Measurements from ENCODE around the gene SAG.

GRCh38 chr2:233297076-233297475, 10.5 kb upstream of the SAG start:
- no peak for TF ChIP-seq CTCF (conservative IDR thresholded peaks at IDR 0.05; ENCODE audit: low read depth in 2 of 2)
- TF ChIP-seq POLR2AphosphoS5 (IDR thresholded peaks at IDR 0.05; ENCODE audit: low read depth) = no peak
- no peak for TF ChIP-seq EZH2 (IDR thresholded peaks at IDR 0.05; ENCODE audit: low read depth, unreplicated experiment)
- TF ChIP-seq, protein P1, sequence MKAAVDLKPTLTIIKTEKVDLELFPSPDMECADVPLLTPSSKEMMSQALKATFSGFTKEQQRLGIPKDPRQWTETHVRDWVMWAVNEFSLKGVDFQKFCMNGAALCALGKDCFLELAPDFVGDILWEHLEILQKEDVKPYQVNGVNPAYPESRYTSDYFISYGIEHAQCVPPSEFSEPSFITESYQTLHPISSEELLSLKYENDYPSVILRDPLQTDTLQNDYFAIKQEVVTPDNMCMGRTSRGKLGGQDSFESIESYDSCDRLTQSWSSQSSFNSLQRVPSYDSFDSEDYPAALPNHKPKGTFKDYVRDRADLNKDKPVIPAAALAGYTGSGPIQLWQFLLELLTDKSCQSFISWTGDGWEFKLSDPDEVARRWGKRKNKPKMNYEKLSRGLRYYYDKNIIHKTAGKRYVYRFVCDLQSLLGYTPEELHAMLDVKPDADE (IDR thresholded peaks at IDR 0.05) = no peak
- TF ChIP-seq, protein P2, sequence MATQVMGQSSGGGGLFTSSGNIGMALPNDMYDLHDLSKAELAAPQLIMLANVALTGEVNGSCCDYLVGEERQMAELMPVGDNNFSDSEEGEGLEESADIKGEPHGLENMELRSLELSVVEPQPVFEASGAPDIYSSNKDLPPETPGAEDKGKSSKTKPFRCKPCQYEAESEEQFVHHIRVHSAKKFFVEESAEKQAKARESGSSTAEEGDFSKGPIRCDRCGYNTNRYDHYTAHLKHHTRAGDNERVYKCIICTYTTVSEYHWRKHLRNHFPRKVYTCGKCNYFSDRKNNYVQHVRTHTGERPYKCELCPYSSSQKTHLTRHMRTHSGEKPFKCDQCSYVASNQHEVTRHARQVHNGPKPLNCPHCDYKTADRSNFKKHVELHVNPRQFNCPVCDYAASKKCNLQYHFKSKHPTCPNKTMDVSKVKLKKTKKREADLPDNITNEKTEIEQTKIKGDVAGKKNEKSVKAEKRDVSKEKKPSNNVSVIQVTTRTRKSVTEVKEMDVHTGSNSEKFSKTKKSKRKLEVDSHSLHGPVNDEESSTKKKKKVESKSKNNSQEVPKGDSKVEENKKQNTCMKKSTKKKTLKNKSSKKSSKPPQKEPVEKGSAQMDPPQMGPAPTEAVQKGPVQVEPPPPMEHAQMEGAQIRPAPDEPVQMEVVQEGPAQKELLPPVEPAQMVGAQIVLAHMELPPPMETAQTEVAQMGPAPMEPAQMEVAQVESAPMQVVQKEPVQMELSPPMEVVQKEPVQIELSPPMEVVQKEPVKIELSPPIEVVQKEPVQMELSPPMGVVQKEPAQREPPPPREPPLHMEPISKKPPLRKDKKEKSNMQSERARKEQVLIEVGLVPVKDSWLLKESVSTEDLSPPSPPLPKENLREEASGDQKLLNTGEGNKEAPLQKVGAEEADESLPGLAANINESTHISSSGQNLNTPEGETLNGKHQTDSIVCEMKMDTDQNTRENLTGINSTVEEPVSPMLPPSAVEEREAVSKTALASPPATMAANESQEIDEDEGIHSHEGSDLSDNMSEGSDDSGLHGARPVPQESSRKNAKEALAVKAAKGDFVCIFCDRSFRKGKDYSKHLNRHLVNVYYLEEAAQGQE (IDR thresholded peaks at IDR 0.05; ENCODE audit: unreplicated experiment) = no peak
- TF ChIP-seq JUNB (IDR thresholded peaks at IDR 0.05; ENCODE audit: unreplicated experiment) = no peak
